ENCODE measurements around the gene ZDHHC7.

The ZDHHC7 gene

GRCh38 chr16:85042167-85042526 lies 30.8 kb upstream of the ZDHHC7 start:
- TF ChIP-seq CTCF (IDR thresholded peaks at IDR 0.05; ENCODE audit: insufficient read depth, low read depth, low read length, missing control alignments): no peak
- DNase-seq (ENCODE audit: low read depth): no peak
- H3K4me3 ChIP-seq (ENCODE audit: low read length): no peak overlapping the region

GRCh38 chr16:85041219-85042166 lies 30.2 kb upstream of the ZDHHC7 start:
- DNase-seq (ENCODE audit: low read depth): no peak
- H3K4me3 ChIP-seq (ENCODE audit: low read length): no peak overlapping the region
- no peak for TF ChIP-seq CTCF (IDR thresholded peaks at IDR 0.05; ENCODE audit: insufficient read depth, low read depth, low read length, missing control alignments)

- TF ChIP-seq CTCF (IDR thresholded peaks at IDR 0.05; ENCODE audit: insufficient read depth, low read depth, low read length, missing control alignments): no peak
- no peak for DNase-seq (ENCODE audit: low read depth)
- H3K4me3 ChIP-seq (ENCODE audit: low read length): no peak overlapping the region
Measured at GRCh38 chr16:85040685-85041084, 29.4 kb upstream of the ZDHHC7 start.

- no peak for TF ChIP-seq CTCF (IDR thresholded peaks at IDR 0.05; ENCODE audit: insufficient read depth, low read depth, low read length, missing control alignments)
- DNase-seq (ENCODE audit: low read depth): no peak
Measured at GRCh38 chr16:85037721-85038120, 26.4 kb upstream of the ZDHHC7 start.

GRCh38 chr16:85037050-85037410 lies 25.7 kb upstream of the ZDHHC7 start:
- no peak overlapping the region for H3K4me3 ChIP-seq (ENCODE audit: low read length)
- peak; percentile 94 for DNase-seq (ENCODE audit: low read depth)
- TF ChIP-seq CTCF (IDR thresholded peaks at IDR 0.05; ENCODE audit: insufficient read depth, low read depth, low read length, missing control alignments): no peak

More at GRCh38 chr16:85037721-85038120, 26.4 kb upstream of the ZDHHC7 start:
- H3K4me3 ChIP-seq (ENCODE audit: low read length): no peak overlapping the region

GRCh38 chr16:85036236-85037049 lies 25.1 kb upstream of the ZDHHC7 start:
- TF ChIP-seq CTCF (IDR thresholded peaks at IDR 0.05; ENCODE audit: insufficient read depth, low read depth, low read length, missing control alignments): no peak
- DNase-seq (ENCODE audit: low read depth): no peak

More at GRCh38 chr16:85036236-85037049, 25.1 kb upstream of the ZDHHC7 start:
- no peak overlapping the region for H3K4me3 ChIP-seq (ENCODE audit: low read length)

All from epithelial cell of esophagus (primary cell).